GM21381 (cell line): ENCODE data around the gene RAG2.
"Not testable (repeated sequence)": the region's sequence is repeated elsewhere in the genome, so short reads cannot be mapped to it uniquely, and the experiment has no call there.

Experiments used
- ATAC-seq: cut with Tn5 transposase; IDR thresholded peaks from one replicate; pipeline ENCODE4 v1.9.1; 2021; ENCODE audit warnings: mild to moderate bottlenecking, moderate library complexity; ENCODE audit not compliant: unreplicated experiment

Gene RAG2

DNA sequence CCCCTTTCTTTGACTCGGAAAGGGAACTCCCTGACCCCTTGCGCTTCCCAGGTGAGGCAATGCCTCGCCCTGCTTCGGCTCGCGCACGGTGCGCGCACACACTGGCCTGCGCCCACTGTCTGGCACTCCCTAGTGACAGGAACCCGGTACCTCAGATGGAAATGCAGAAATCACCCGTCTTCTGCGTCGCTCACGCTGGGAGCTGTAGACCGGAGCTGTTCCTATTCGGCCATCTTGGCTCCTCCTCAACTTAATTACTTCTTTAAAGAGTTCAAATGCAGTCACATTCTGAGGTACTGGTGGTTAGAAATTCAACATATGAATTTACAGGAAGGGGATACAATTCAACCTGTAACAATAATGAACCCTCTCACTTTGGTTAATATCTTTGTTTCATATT lies 40.6 kb downstream of the RAG2 start:
- not testable (repeated sequence) for ATAC-seq

DNA sequence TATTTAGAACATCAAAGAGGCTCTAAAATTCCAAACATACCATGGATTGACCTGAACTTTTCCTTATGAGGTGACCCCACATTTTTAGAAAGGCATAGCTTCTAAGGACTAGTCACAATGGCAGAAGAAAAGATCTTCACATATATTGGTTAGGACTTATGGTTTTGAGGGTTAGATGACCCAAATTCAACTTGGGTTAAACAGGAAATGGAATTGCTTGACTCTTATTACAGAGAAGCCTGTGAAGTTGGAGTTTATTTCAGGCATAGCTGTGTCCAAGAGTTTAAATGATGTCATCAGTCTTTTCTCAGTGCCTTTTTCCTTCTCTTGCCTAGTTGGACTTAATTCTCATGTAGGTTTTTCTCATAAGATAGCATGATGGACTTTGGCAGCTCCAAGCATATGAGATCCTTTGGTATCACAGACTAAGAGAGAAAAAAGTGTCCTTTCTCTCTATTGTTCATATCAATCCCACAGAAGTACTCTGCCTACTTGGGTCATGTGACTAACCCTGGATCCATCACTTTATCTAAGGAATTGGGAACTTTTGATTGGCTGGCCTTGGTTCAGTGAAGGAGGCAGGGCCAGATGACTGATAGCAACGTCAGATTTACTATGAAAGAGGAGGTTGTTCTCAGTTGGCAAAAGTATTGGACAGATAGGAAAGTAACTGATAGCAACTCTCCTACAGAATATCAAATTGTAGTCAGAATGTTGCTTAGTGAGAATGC lies 47.5 kb downstream of the RAG2 start:
- no peak for ATAC-seq
